Smooth muscle cell (in vitro differentiated cells): ENCODE data around the gene CAMK2D. TPM values are rescaled to one million over a fixed set of nuclear protein-coding genes. Genes with fewer than 3 reads are reported as not detected.
A peak's percentile ranks its signal among the peaks of the same experiment; 100 is the strongest.

Experiments used
- DNase-seq: peaks from one replicate; lab custom pipeline; 2025; ENCODE audit not compliant: unreplicated experiment; lab: John Stamatoyannopoulos, UW
- H2AFZ ChIP-seq: fragments of 200-600 bp; sonication (generic); 2 replicates; pipeline ENCODE4 v1.6.0; 2016; ENCODE audit warnings: antibody characterized with exemption, low read depth, mild to moderate bottlenecking
- H3F3A ChIP-seq: fragments of 200-600 bp; sonication (generic); 2 replicates; pipeline ENCODE4 v1.6.0; 2017; ENCODE audit warnings: antibody characterized with exemption, low read depth
- H3K27ac ChIP-seq: fragments of 200-600 bp; sonication (generic); 2 replicates; pipeline ENCODE4 v1.5.1; 2016; ENCODE audit warnings: low read depth, mild to moderate bottlenecking
- H3K27me3 ChIP-seq: fragments of 200-600 bp; sonication (generic); 2 replicates; pipeline ENCODE4 v1.6.1; 2016; ENCODE audit warnings: low read depth, mild to moderate bottlenecking
- H3K36me3 ChIP-seq: fragments of 200-600 bp; sonication (generic); 2 replicates; pipeline ENCODE4 v1.5.1; 2016; ENCODE audit warnings: low read depth
- H3K4me1 ChIP-seq: fragments of 200-600 bp; sonication (generic); 2 replicates; pipeline ENCODE4 v1.5.1; 2016; ENCODE audit warnings: low read depth
- H3K4me2 ChIP-seq: fragments of 200-600 bp; sonication (generic); 2 replicates; pipeline ENCODE4 v1.6.0; 2016; ENCODE audit warnings: mild to moderate bottlenecking
- H3K4me3 ChIP-seq: fragments of 200-600 bp; sonication (generic); 2 replicates; pipeline ENCODE4 v1.5.1; 2016; ENCODE audit warnings: mild to moderate bottlenecking
- H3K79me2 ChIP-seq: fragments of 200-600 bp; sonication (generic); 2 replicates; pipeline ENCODE4 v1.6.0; 2016; ENCODE audit warnings: low read depth, mild to moderate bottlenecking
- H3K9ac ChIP-seq: fragments of 200-600 bp; sonication (generic); 2 replicates; pipeline ENCODE4 v1.6.0; 2016; ENCODE audit warnings: low read depth
- H3K9me3 ChIP-seq: fragments of 200-600 bp; sonication (generic); replicated peaks from 2 replicates; pipeline ENCODE4 v1.5.1; 2016; ENCODE audit warnings: low read depth
- H4K20me1 ChIP-seq: fragments of 200-600 bp; sonication (generic); 2 replicates; pipeline ENCODE4 v1.6.0; 2016; ENCODE audit warnings: low read depth
- WGBS: methylation state at CpG from one replicate; pipeline ENCODE4 v1.1.7; 2016; ENCODE audit warnings: low lambda C conversion rate; 5-methylcytosine and 5-hydroxymethylcytosine counted together
- polyA plus RNA-seq: library from polyadenylated mRNA; unstranded; fragments of >200 nt; fragmentation: Nextera tagmentation; extraction: Ambion mirVana; gene quantifications from 2 replicates; pipeline ENCODE4 v1.2.1, GENCODE V29; 2016
- total RNA-seq: library from RNA; depleted of rRNA; stranded (reverse); fragments of >200 nt; gene quantifications from 2 replicates; pipeline ENCODE4 v1.2.3, GENCODE V29; 2014
- TF ChIP-seq, protein P1 (sequence below): fragments of 200-600 bp; sonication (generic); IDR thresholded peaks from 2 replicates; pipeline ENCODE4 v1.5.1; 2017; ENCODE audit warnings: borderline replicate concordance, mild to moderate bottlenecking, antibody characterized with exemption; ENCODE audit not compliant: insufficient read depth, poor library complexity, severe bottlenecking

Gene CAMK2D
- total and polyA plus RNA-seq, 2 experiments from 2014 or later: 17.2 to 36.0 TPM

- H3K27ac ChIP-seq: peak overlapping the region; percentile 10
- H3K9me3 ChIP-seq: no peaks in the 10 kb centered on the region
- peaks cover 6% of the 10 kb centered on the region for H3K36me3 ChIP-seq
- DNase-seq: no peak
- 87% methylated on average over 2 of the region's 2 CpGs for WGBS
- peaks cover 4% of the 10 kb centered on the region for H3F3A ChIP-seq
- H3K79me2 ChIP-seq: no peaks in the 10 kb centered on the region
- H2AFZ ChIP-seq: no peak overlapping the region
- TF ChIP-seq, protein P1, sequence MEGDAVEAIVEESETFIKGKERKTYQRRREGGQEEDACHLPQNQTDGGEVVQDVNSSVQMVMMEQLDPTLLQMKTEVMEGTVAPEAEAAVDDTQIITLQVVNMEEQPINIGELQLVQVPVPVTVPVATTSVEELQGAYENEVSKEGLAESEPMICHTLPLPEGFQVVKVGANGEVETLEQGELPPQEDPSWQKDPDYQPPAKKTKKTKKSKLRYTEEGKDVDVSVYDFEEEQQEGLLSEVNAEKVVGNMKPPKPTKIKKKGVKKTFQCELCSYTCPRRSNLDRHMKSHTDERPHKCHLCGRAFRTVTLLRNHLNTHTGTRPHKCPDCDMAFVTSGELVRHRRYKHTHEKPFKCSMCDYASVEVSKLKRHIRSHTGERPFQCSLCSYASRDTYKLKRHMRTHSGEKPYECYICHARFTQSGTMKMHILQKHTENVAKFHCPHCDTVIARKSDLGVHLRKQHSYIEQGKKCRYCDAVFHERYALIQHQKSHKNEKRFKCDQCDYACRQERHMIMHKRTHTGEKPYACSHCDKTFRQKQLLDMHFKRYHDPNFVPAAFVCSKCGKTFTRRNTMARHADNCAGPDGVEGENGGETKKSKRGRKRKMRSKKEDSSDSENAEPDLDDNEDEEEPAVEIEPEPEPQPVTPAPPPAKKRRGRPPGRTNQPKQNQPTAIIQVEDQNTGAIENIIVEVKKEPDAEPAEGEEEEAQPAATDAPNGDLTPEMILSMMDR: no peak
- no peak overlapping the region for H3K9ac ChIP-seq
- H3K4me2 ChIP-seq: no peak overlapping the region
- H3K27me3 ChIP-seq: no peaks in the 10 kb centered on the region
- H3K4me1 ChIP-seq: no peaks in the 10 kb centered on the region
- no peak overlapping the region for H3K4me3 ChIP-seq
- H4K20me1 ChIP-seq: no peaks in the 10 kb centered on the region
Measured at GRCh38 chr4:113478032-113478431, 283.5 kb downstream of the CAMK2D start.

GRCh38 chr4:113476800-113477199, 284.7 kb downstream of the CAMK2D start:
- 85% methylated on average over 2 of the region's 2 CpGs for WGBS
- no peaks in the 10 kb centered on the region for H3K79me2 ChIP-seq
- H3K4me1 ChIP-seq: no peaks in the 10 kb centered on the region
- TF ChIP-seq, protein P1: no peak
- H3K4me3 ChIP-seq: no peak overlapping the region
- no peaks in the 10 kb centered on the region for H3K9me3 ChIP-seq
- no peaks in the 10 kb centered on the region for H3K27me3 ChIP-seq
- no peak overlapping the region for H3K9ac ChIP-seq
- peaks cover 6% of the 10 kb centered on the region for H3K36me3 ChIP-seq
- H3K4me2 ChIP-seq: no peak overlapping the region
- peaks cover 4% of the 10 kb centered on the region for H3F3A ChIP-seq
- peak overlapping the region; percentile 41 for H3K27ac ChIP-seq
- no peak for DNase-seq
- no peak overlapping the region for H2AFZ ChIP-seq
- H4K20me1 ChIP-seq: no peaks in the 10 kb centered on the region

DNA sequence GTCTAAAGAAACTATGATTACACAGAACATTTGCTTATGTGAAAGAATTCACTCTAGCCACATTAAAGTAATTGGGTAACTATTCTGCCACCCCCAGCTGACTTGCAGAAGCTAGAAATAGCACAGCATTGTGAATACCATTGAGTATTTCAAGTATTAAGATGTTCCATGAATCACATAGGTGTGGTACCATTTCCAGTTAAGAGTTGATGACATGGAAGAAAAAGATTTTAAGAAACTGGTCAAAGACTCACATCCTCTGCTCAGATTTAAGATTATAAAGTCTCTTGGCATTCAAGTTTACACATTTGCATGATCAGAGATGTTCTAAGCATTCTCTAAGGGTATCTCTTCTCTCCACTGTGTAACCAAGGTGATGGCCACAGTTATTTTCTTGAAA, 287.5 kb downstream of the CAMK2D start:
- Histone ChIP-seq H4K20me1 (no peaks in the 10 kb centered on the region), H3K9me3 (no peaks in the 10 kb centered on the region), H2AFZ (no peak overlapping the region), H3K36me3 (peaks cover 6% of the 10 kb centered on the region), H3K4me1 (peaks cover under 1% of the 10 kb centered on the region), H3K9ac (peak overlapping the region; percentile 5), H3F3A (peaks cover 8% of the 10 kb centered on the region), H3K27me3 (no peaks in the 10 kb centered on the region), H3K27ac (peak overlapping the region; percentile 64), H3K4me3 (no peak overlapping the region), H3K79me2 (no peaks in the 10 kb centered on the region), H3K4me2 (peak overlapping the region; percentile 28)
- TF ChIP-seq, protein P1: no peak
- DNase-seq: no peak

- TF ChIP-seq, protein P1: no peak
- no peaks in the 10 kb centered on the region for H3K9me3 ChIP-seq
- peaks cover 8% of the 10 kb centered on the region for H3F3A ChIP-seq
- no peaks in the 10 kb centered on the region for H3K79me2 ChIP-seq
- H3K27me3 ChIP-seq: no peaks in the 10 kb centered on the region
- no peak for DNase-seq
- H4K20me1 ChIP-seq: no peaks in the 10 kb centered on the region
- H3K4me3 ChIP-seq: no peak overlapping the region
- H3K4me2 ChIP-seq: no peak overlapping the region
- peak overlapping the region; percentile 64 for H3K27ac ChIP-seq
- 85% methylated on average over 1 of the region's 1 CpG for WGBS
- no peak overlapping the region for H2AFZ ChIP-seq
- peaks cover 7% of the 10 kb centered on the region for H3K4me1 ChIP-seq
- H3K36me3 ChIP-seq: no peaks in the 10 kb centered on the region
- no peak overlapping the region for H3K9ac ChIP-seq
Measured at GRCh38 chr4:113472864-113473263, 288.7 kb downstream of the CAMK2D start.
